ENCODE data around the gene ELMOD3. TPM values are rescaled to one million over a fixed set of nuclear protein-coding genes. Genes with fewer than 3 reads are reported as not detected.

Gene ELMOD3
- polyA plus RNA-seq, 1 donor from 2014 or later = 39.7 TPM

- Histone ChIP-seq H3K9me3 (ENCODE audit: low read length) (no peaks in the 10 kb centered on the region), H3K4me3 (ENCODE audit: low read length) (no peak overlapping the region), H3K27ac (ENCODE audit: low read length) (no peak overlapping the region), H3K9ac (ENCODE audit: low read length) (no peak overlapping the region), H4K20me1 (ENCODE audit: insufficient read depth) (no peaks in the 10 kb centered on the region), H3K36me3 (ENCODE audit: insufficient read depth, low read length) (no peaks in the 10 kb centered on the region), H3F3A (ENCODE audit: insufficient read depth, low read length, poor library complexity, severe bottlenecking) (no peaks in the 10 kb centered on the region), H3K4me2 (ENCODE audit: low read length) (no peak overlapping the region), H3K9me2 (ENCODE audit: insufficient read depth, low read length) (no peaks in the 10 kb centered on the region), H3K27me3 (ENCODE audit: insufficient read depth, low read depth, low read length) (no peaks in the 10 kb centered on the region), H2AFZ (ENCODE audit: low read depth, low read length) (no peak overlapping the region), H3K79me2 (replicated peaks; ENCODE audit: insufficient read depth, low read length) (no peaks in the 10 kb centered on the region)
- no peak for TF ChIP-seq SMC3 (conservative IDR thresholded peaks at IDR 0.05; ENCODE audit: poor library complexity)
- TF ChIP-seq REST (IDR thresholded peaks at IDR 0.05; ENCODE audit: borderline replicate concordance) = no peak
- TF ChIP-seq EZH2 (IDR thresholded peaks at IDR 0.05; ENCODE audit: borderline replicate concordance, insufficient read depth, low read length, poor library complexity, severe bottlenecking) = no peak
- no peak for TF ChIP-seq TAF1 (IDR thresholded peaks at IDR 0.05; ENCODE audit: low read depth)
- no peak for TF ChIP-seq POLR2AphosphoS5 (IDR thresholded peaks at IDR 0.05)
- TF ChIP-seq CTCF (IDR thresholded peaks at IDR 0.05; ENCODE audit: poor library complexity, severe bottlenecking) = no peak
- TF ChIP-seq EP300 (conservative IDR thresholded peaks at IDR 0.05; ENCODE audit: poor library complexity, severe bottlenecking) = no peak
- no peak for TF ChIP-seq MXI1 (conservative IDR thresholded peaks at IDR 0.05; ENCODE audit: poor library complexity, severe bottlenecking)
- TF ChIP-seq RAD21 (conservative IDR thresholded peaks at IDR 0.05) = no peak
Measured at GRCh38 chr2:85394976-85395375, 40.4 kb downstream of the ELMOD3 start.

GRCh38 chr2:85395912-85396475, 41.4 kb downstream of the ELMOD3 start:
- Histone ChIP-seq H3K36me3 (ENCODE audit: insufficient read depth, low read length) (no peaks in the 10 kb centered on the region), H3K27ac (ENCODE audit: low read length) (no peak overlapping the region), H3K9me2 (ENCODE audit: insufficient read depth, low read length) (no peaks in the 10 kb centered on the region), H3K27me3 (ENCODE audit: insufficient read depth, low read depth, low read length) (no peaks in the 10 kb centered on the region), H3F3A (ENCODE audit: insufficient read depth, low read length, poor library complexity, severe bottlenecking) (no peaks in the 10 kb centered on the region), H3K9me3 (ENCODE audit: low read length) (no peaks in the 10 kb centered on the region), H4K20me1 (ENCODE audit: insufficient read depth) (no peaks in the 10 kb centered on the region), H3K4me2 (ENCODE audit: low read length) (no peak overlapping the region), H2AFZ (ENCODE audit: low read depth, low read length) (no peak overlapping the region), H3K4me3 (ENCODE audit: low read length) (no peak overlapping the region), H3K79me2 (replicated peaks; ENCODE audit: insufficient read depth, low read length) (no peaks in the 10 kb centered on the region), H3K9ac (ENCODE audit: low read length) (no peak overlapping the region)
- no peak for TF ChIP-seq REST (IDR thresholded peaks at IDR 0.05; ENCODE audit: borderline replicate concordance)
- TF ChIP-seq EZH2 (IDR thresholded peaks at IDR 0.05; ENCODE audit: borderline replicate concordance, insufficient read depth, low read length, poor library complexity, severe bottlenecking) = no peak
- no peak for TF ChIP-seq CTCF (IDR thresholded peaks at IDR 0.05; ENCODE audit: poor library complexity, severe bottlenecking)
- TF ChIP-seq RAD21 (conservative IDR thresholded peaks at IDR 0.05) = no peak
- no peak for TF ChIP-seq MXI1 (conservative IDR thresholded peaks at IDR 0.05; ENCODE audit: poor library complexity, severe bottlenecking)
- no peak for TF ChIP-seq TAF1 (IDR thresholded peaks at IDR 0.05; ENCODE audit: low read depth)
- no peak for TF ChIP-seq POLR2AphosphoS5 (IDR thresholded peaks at IDR 0.05)
- TF ChIP-seq EP300 (conservative IDR thresholded peaks at IDR 0.05; ENCODE audit: poor library complexity, severe bottlenecking) = no peak

All from neural cell (in vitro differentiated cells).